ENCODE measurements around the gene PGR.
"Not testable (repeated sequence)": the region's sequence is repeated elsewhere in the genome, so short reads cannot be mapped to it uniquely, and the experiment has no call there.

PGR gene

DNA sequence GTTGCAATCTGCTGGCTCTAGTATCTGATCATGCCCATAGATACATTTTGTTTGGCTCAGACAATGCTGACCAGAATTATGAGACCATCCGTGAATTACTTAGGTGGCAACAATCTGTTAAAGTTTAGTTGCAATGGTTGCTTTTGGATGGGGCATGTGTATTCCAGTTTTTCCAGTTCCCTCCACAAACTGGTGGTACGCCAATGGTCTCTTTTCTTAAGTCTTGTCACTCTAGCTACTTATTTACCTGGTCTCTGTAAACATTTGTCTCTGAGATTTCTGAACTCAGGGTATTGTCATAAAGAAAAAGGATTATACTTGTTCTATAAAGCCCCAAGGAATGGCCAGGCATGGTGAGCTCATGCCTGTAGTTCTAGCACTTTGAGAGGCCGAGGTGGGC lies 65.9 kb downstream of the PGR start:
- no peak for DNase-seq

GRCh38 chr11:101061606-101062005 lies 68.0 kb downstream of the PGR start:
- no peak for DNase-seq

- no peak for DNase-seq
Observed at GRCh38 chr11:101059331-101059730, 70.3 kb downstream of the PGR start.

DNA sequence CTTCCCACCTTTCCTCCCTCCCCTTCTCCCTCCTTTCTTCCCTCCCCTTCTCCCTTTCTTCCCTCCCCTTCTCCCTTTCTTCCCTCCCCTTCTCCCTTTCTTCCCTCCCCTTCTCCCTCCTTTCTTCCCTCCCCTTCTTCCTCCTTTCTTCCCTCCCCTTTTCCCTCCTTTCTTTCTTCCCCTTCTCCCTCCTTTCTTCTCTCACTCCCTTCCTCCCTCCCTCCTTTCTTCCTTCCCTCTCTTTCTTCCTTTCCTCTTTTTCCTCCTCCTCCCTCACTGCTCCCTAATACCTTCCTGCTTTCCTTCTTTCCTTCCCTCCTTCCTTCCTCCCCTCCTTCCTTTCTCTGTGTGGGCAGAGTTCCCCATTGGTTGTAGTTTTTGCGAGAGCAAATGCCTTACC lies 76.1 kb downstream of the PGR start:
- no peak for DNase-seq

- no peak for DNase-seq
Observed at GRCh38 chr11:101051677-101052076, 77.9 kb downstream of the PGR start.

GRCh38 chr11:101049813-101050212 lies 79.8 kb downstream of the PGR start:
- no peak for DNase-seq

DNA sequence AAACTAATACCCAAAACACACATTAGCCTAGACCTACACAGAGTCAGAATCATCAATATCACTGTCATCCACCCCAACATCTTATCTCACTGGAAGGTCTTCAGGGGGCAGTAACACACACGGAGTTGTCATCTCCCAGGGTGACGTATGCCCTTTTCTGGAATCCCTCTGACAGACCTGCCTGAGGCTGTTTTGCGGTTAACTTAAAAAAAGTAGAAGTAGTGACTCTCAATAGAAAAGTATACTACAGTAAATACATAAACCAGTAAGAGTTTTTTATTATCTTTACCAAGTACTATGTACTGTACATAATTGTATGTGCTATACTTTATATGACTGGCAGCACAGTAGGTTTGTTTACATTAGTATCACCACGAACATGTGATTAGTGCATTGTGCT lies 80.5 kb downstream of the PGR start:
- no peak for DNase-seq

- DNase-seq, result no peak
Observed at GRCh38 chr11:101048479-101048878, 81.1 kb downstream of the PGR start.

DNA sequence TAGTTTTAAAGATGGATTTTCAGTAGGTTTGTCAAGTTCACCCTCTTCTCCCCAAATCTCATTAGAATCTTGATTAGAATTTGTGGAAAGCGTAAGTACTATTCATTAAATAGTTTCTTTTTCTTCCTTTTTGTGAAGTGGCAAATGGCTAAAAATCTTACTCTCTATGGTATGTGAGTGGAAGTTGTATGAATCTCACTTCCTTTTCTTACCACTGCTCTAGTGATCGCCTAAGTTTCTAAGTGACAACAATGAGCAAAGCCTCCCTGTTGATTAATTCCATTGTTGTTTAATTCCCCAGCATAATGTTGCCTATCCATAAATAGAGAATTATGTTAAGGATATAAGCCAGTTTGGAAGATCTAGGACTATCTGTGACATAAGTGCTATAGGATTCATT lies 82.7 kb downstream of the PGR start:
- no peak for DNase-seq

DNA sequence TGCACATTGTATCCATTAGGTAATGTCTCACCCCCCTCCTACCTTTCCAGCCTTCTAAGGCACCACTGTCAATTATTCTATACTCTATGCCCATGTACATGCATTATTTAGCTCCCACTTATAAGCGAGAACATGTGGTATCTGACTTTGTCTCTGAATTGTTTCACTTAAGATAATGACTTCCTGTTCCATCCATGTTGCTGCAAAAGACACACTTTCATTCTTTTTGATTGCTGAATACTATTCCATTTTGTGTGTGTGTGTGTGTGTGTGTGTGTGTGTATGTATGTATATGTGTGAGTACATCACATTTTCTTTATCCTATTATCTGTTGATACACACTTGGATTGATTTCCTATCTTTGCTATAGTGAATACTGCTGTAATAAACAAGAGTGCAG lies 84.2 kb downstream of the PGR start:
- no peak for DNase-seq

DNA sequence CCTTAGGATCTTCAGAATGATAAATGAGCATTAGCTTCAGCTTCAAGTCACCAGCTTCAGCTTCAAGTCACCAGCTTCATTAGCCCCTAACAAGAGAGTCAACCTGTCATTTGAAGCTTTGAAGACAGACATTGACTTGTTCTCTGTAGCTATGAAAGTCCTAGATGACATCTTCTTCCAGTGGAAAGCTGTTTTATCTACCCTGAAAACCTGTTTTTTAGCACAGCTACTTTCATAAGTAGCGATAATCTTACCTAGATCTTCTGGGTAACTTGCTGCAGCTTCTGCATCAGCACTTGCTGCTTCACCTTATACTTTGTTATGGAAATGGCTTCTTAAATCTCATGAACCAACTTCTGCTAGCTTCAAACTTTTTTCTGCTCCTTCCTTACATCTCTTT lies 85.7 kb downstream of the PGR start:
- DNase-seq, result no peak

GRCh38 chr11:101035872-101036271 lies 93.7 kb downstream of the PGR start:
- no peak for DNase-seq

GRCh38 chr11:101034076-101034475 lies 95.5 kb downstream of the PGR start:
- DNase-seq, result no peak

GRCh38 chr11:101032991-101033390 lies 96.6 kb downstream of the PGR start:
- no peak for DNase-seq

DNA sequence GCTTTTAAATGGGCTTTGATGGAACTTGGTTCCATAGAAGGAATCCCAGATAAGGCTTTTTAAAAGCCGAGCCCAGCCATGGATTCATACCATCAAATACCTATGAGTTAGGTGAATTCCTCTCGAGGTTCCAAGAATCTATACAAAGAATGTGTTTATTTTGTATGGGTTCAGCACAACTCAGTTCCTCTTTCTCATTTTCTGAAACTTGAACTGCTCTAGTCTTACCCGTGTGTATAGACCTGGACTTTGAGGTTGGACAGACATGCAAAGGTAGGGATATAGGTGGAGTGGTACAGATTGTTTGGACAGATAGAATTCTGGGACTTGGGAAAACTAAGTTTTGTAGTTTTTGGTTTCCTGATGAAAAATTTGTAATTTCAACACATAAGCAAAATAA lies 97.9 kb downstream of the PGR start:
- DNase-seq, result no peak

DNA sequence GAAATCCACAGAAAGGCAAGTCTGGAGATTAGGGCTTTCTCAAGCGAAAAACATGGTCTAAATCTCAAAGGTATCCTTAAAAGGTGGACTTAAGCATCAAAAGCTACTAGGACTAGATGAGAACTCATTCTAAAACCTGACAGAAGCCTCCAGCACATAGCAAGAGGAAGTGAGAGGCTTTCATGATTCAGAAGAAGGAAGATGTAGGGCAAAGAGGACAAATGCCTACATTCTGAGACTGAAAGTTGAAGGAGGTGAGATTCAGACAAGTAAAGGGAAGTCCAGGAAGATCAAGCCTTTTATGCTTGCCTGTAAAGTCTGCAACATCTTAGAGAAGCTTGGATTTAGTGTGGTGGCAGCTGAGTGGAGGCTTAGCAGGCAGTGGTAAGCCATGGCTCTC lies 98.9 kb downstream of the PGR start:
- peak; percentile 4 for DNase-seq

DNA sequence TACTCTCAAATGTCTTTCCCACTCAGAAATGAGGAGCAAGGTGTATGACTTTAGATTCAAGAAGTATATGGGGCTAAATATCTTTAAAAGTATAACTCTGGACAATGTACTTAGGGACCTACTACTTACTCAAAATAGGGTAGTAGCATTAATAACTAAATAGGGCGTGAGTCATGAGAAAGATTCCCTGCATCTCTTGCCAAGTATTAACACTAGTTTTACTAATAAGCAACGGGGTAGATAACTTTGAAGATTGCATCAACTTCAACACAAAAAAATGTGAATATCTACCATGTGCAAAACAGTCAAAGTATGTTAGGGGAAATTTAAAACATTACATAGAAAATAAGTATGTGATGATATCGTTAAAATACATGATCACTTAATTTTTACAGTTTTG lies 99.6 kb downstream of the PGR start:
- no peak for DNase-seq

- DNase-seq, result no peak
Observed at GRCh38 chr11:101028644-101029043, 101.0 kb downstream of the PGR start.

DNA sequence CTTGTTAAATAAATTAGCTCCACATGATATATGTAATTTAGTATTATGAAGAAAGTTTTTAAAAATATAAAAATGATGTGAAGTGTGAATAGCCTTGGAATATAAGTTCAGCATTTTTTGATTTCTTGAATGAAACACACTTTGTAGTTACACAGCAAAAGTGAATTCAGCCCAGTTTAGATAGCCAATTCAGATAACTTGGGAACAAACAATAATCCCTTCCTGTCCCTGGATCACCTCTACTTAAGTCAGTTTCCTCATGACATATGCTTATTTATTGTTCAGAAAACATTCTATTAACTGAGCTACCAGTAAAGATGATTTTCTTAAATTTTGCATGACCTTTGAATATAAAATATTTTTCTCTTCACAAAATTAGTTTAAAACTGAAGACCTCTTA lies 107.4 kb downstream of the PGR start:
- DNase-seq, result no peak

DNA sequence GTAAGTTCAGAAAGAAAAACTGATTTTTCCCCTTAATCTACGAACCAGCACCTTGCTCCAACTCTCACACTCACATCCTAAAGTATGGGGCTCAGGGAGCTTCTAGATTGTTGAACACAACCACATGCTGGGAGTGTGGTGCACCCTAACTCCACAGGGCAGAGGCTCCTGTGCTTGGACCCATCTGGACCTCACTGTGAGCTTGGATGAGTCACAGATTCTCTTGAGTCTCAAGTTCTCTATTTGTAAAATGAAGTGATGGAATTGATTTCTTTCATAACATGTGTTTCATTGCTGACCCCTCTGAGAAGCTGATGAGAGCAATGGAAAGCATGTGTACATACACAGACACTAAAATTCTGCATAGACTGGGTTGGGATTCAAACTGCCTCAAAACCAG lies 109.7 kb downstream of the PGR start:
- no peak for DNase-seq

DNA sequence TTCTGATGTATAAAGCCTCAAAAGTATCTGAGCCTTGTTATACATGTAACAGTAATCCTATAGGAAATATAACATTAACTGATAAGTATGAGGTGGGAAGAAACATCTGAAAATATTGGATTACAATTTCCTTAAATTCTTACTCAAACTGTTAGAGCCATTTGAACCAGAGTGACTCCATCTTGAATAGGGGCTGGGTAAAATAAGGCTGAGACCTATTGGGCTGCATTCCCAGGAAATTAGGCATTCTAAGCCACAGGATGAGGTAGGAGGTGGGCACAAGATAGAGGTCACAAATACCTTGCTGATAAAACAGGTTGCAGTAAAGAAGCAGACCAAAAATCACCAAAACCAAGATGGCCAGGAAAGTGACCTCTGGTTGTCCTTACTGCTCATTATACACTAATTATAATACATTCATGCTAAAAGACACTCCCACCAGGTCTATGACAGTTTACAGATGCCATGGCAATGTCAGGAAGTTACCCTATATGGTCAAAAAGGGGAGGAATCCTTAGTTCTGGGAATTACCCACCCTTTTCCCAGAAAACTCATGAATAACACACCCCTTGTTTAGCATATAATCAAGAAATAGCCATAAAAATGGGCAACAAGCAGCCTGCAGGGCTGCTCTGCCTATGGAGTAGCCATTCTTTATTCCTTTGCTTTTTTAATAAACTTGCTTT lies 114.9 kb downstream of the PGR start:
- DNase-seq, result no peak

DNA sequence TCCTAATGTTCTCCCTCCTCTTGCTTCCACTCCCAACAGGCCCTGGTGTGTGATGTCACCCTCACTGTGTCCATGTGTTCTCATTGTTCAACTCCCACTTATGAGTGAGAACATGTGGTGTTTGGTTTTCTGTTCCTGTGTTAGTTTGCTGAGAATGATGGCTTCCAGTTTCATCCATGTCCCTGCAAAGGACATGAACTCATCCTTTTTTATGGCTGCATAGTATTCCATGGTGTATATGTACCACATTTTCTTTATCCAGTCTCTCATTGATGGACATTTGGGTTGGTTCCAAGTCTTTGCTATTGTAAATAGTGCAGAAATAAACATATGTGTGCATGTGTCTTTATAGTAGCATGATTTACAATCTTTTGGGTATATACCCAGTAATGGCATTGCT lies 115.9 kb downstream of the PGR start:
- not testable (repeated sequence) for DNase-seq

- DNase-seq, result no peak
Observed at GRCh38 chr11:101011881-101012280, 117.7 kb downstream of the PGR start.

DNA sequence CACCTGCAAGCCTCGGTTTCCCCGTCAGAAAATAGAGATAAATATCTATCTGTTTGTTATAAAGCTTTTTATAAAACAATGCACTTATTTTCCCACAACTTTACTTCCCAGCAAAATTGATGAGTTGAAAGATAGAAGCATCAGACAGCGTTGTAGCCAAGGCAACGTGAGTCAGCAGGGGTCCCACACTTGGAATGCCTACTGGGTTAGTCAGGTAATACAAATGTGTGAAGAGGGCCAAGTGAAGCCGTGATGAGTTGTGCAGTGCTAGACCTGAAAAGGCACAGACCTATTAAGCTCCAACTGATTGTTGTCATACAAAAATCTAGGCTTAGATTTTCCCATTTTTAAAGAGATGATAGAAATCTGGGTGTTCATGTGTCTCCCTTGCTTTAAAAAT lies 118.7 kb downstream of the PGR start:
- no peak for DNase-seq

- no peak for DNase-seq
Observed at GRCh38 chr11:101009690-101010055, 119.9 kb downstream of the PGR start.
